ENCODE data around the gene GID8.

Gene GID8

GRCh38 chr20:62938105-62938888 lies at the start of gene GID8:
Gene GID8, plus strand, starts transcription at chr20:62938147. Its CDS starts 3,356 bp downstream, at chr20:62941503.
- no peaks in the 10 kb centered on the region for H3K9me3 ChIP-seq (ENCODE audit: control insufficient read depth, insufficient read depth, low read length)
- H3K27me3 ChIP-seq (ENCODE audit: control insufficient read depth, insufficient read depth, low read length) = no peaks in the 10 kb centered on the region
- peaks cover 17% of the 10 kb centered on the region for H3K4me1 ChIP-seq (ENCODE audit: control insufficient read depth, insufficient read depth, low read length)
- peaks cover 28% of the 10 kb centered on the region for H3K36me3 ChIP-seq (ENCODE audit: control insufficient read depth, insufficient read depth, low read length)
- peak within 1 kb of the TSS; percentile 98 for H3K9ac ChIP-seq (ENCODE audit: low read depth, low read length)
- peak within 1 kb of the TSS; percentile 96 for H3K4me3 ChIP-seq (ENCODE audit: low read depth, low read length)

GRCh38 chr20:62888406-62888805 lies 49.5 kb upstream of the GID8 start:
- Histone ChIP-seq H3K27me3 (ENCODE audit: control insufficient read depth, insufficient read depth, low read length) (no peaks in the 10 kb centered on the region), H3K4me3 (ENCODE audit: low read depth, low read length) (no peak overlapping the region), H3K9me3 (ENCODE audit: control insufficient read depth, insufficient read depth, low read length) (no peaks in the 10 kb centered on the region), H3K4me1 (ENCODE audit: control insufficient read depth, insufficient read depth, low read length) (peaks cover 10% of the 10 kb centered on the region), H3K36me3 (ENCODE audit: control insufficient read depth, insufficient read depth, low read length) (peaks cover 57% of the 10 kb centered on the region), H3K9ac (ENCODE audit: low read depth, low read length) (no peak overlapping the region)

GRCh38 chr20:62888910-62889309 lies 49.0 kb upstream of the GID8 start:
- Histone ChIP-seq H3K4me3 (ENCODE audit: low read depth, low read length) (no peak overlapping the region), H3K36me3 (ENCODE audit: control insufficient read depth, insufficient read depth, low read length) (peaks cover 58% of the 10 kb centered on the region), H3K4me1 (ENCODE audit: control insufficient read depth, insufficient read depth, low read length) (peaks cover 10% of the 10 kb centered on the region), H3K9me3 (ENCODE audit: control insufficient read depth, insufficient read depth, low read length) (no peaks in the 10 kb centered on the region), H3K27me3 (ENCODE audit: control insufficient read depth, insufficient read depth, low read length) (no peaks in the 10 kb centered on the region), H3K9ac (ENCODE audit: low read depth, low read length) (no peak overlapping the region)

GRCh38 chr20:62889411-62889810 lies 48.5 kb upstream of the GID8 start:
- Histone ChIP-seq H3K9me3 (ENCODE audit: control insufficient read depth, insufficient read depth, low read length) (no peaks in the 10 kb centered on the region), H3K27me3 (ENCODE audit: control insufficient read depth, insufficient read depth, low read length) (no peaks in the 10 kb centered on the region), H3K4me1 (ENCODE audit: control insufficient read depth, insufficient read depth, low read length) (peaks cover 8% of the 10 kb centered on the region), H3K4me3 (ENCODE audit: low read depth, low read length) (no peak overlapping the region), H3K9ac (ENCODE audit: low read depth, low read length) (no peak overlapping the region), H3K36me3 (ENCODE audit: control insufficient read depth, insufficient read depth, low read length) (peaks cover 63% of the 10 kb centered on the region)

- H3K4me1 ChIP-seq (ENCODE audit: control insufficient read depth, insufficient read depth, low read length) = peaks cover 4% of the 10 kb centered on the region
- H3K4me3 ChIP-seq (ENCODE audit: low read depth, low read length) = no peak overlapping the region
- H3K36me3 ChIP-seq (ENCODE audit: control insufficient read depth, insufficient read depth, low read length) = peaks cover 68% of the 10 kb centered on the region
- H3K9me3 ChIP-seq (ENCODE audit: control insufficient read depth, insufficient read depth, low read length) = no peaks in the 10 kb centered on the region
- no peak overlapping the region for H3K9ac ChIP-seq (ENCODE audit: low read depth, low read length)
- no peaks in the 10 kb centered on the region for H3K27me3 ChIP-seq (ENCODE audit: control insufficient read depth, insufficient read depth, low read length)
Measured at GRCh38 chr20:62889871-62890270, 48.1 kb upstream of the GID8 start.

GRCh38 chr20:62890444-62890843 lies 47.5 kb upstream of the GID8 start:
- peaks cover 1% of the 10 kb centered on the region for H3K4me1 ChIP-seq (ENCODE audit: control insufficient read depth, insufficient read depth, low read length)
- H3K27me3 ChIP-seq (ENCODE audit: control insufficient read depth, insufficient read depth, low read length) = no peaks in the 10 kb centered on the region
- peaks cover 69% of the 10 kb centered on the region for H3K36me3 ChIP-seq (ENCODE audit: control insufficient read depth, insufficient read depth, low read length)
- H3K9ac ChIP-seq (ENCODE audit: low read depth, low read length) = no peak overlapping the region
- no peak overlapping the region for H3K4me3 ChIP-seq (ENCODE audit: low read depth, low read length)
- no peaks in the 10 kb centered on the region for H3K9me3 ChIP-seq (ENCODE audit: control insufficient read depth, insufficient read depth, low read length)

- H3K4me1 ChIP-seq (ENCODE audit: control insufficient read depth, insufficient read depth, low read length) = no peaks in the 10 kb centered on the region
- H3K36me3 ChIP-seq (ENCODE audit: control insufficient read depth, insufficient read depth, low read length) = peaks cover 63% of the 10 kb centered on the region
- no peaks in the 10 kb centered on the region for H3K9me3 ChIP-seq (ENCODE audit: control insufficient read depth, insufficient read depth, low read length)
- H3K9ac ChIP-seq (ENCODE audit: low read depth, low read length) = no peak overlapping the region
- H3K27me3 ChIP-seq (ENCODE audit: control insufficient read depth, insufficient read depth, low read length) = no peaks in the 10 kb centered on the region
- H3K4me3 ChIP-seq (ENCODE audit: low read depth, low read length) = no peak overlapping the region
Measured at GRCh38 chr20:62891111-62891510, 46.8 kb upstream of the GID8 start.

- Histone ChIP-seq H3K4me1 (ENCODE audit: control insufficient read depth, insufficient read depth, low read length) (no peaks in the 10 kb centered on the region), H3K9ac (ENCODE audit: low read depth, low read length) (no peak overlapping the region), H3K9me3 (ENCODE audit: control insufficient read depth, insufficient read depth, low read length) (no peaks in the 10 kb centered on the region), H3K36me3 (ENCODE audit: control insufficient read depth, insufficient read depth, low read length) (peaks cover 60% of the 10 kb centered on the region), H3K4me3 (ENCODE audit: low read depth, low read length) (no peak overlapping the region), H3K27me3 (ENCODE audit: control insufficient read depth, insufficient read depth, low read length) (no peaks in the 10 kb centered on the region)
Measured at GRCh38 chr20:62892348-62893304, 45.3 kb upstream of the GID8 start.

- Histone ChIP-seq H3K4me3 (ENCODE audit: low read depth, low read length) (no peak overlapping the region), H3K9me3 (ENCODE audit: control insufficient read depth, insufficient read depth, low read length) (no peaks in the 10 kb centered on the region), H3K27me3 (ENCODE audit: control insufficient read depth, insufficient read depth, low read length) (no peaks in the 10 kb centered on the region), H3K9ac (ENCODE audit: low read depth, low read length) (no peak overlapping the region), H3K36me3 (ENCODE audit: control insufficient read depth, insufficient read depth, low read length) (peaks cover 51% of the 10 kb centered on the region), H3K4me1 (ENCODE audit: control insufficient read depth, insufficient read depth, low read length) (no peaks in the 10 kb centered on the region)
Measured at GRCh38 chr20:62893700-62894099, 44.2 kb upstream of the GID8 start.

GRCh38 chr20:62894261-62894660 lies 43.7 kb upstream of the GID8 start:
- H3K4me3 ChIP-seq (ENCODE audit: low read depth, low read length) = no peak overlapping the region
- peaks cover 45% of the 10 kb centered on the region for H3K36me3 ChIP-seq (ENCODE audit: control insufficient read depth, insufficient read depth, low read length)
- H3K4me1 ChIP-seq (ENCODE audit: control insufficient read depth, insufficient read depth, low read length) = peaks cover 3% of the 10 kb centered on the region
- H3K9me3 ChIP-seq (ENCODE audit: control insufficient read depth, insufficient read depth, low read length) = no peaks in the 10 kb centered on the region
- no peak overlapping the region for H3K9ac ChIP-seq (ENCODE audit: low read depth, low read length)
- no peaks in the 10 kb centered on the region for H3K27me3 ChIP-seq (ENCODE audit: control insufficient read depth, insufficient read depth, low read length)

- Histone ChIP-seq H3K9me3 (ENCODE audit: control insufficient read depth, insufficient read depth, low read length) (no peaks in the 10 kb centered on the region), H3K4me1 (ENCODE audit: control insufficient read depth, insufficient read depth, low read length) (peaks cover 9% of the 10 kb centered on the region), H3K27me3 (ENCODE audit: control insufficient read depth, insufficient read depth, low read length) (no peaks in the 10 kb centered on the region), H3K36me3 (ENCODE audit: control insufficient read depth, insufficient read depth, low read length) (peaks cover 34% of the 10 kb centered on the region), H3K4me3 (ENCODE audit: low read depth, low read length) (no peak overlapping the region), H3K9ac (ENCODE audit: low read depth, low read length) (no peak overlapping the region)
Measured at GRCh38 chr20:62895539-62895938, 42.4 kb upstream of the GID8 start.
